NCI-H1694 treated with DMSO at 0.1 percent for 48 hours (cell line): ENCODE measurements around the gene TNNT3.
"Not testable (repeated sequence)": the region's sequence is repeated elsewhere in the genome, so short reads cannot be mapped to it uniquely, and the experiment has no call there.

Experiments used
- DNase-seq: peaks from one replicate; lab custom pipeline; 2025; lab: John Stamatoyannopoulos, UW

The TNNT3 gene

DNA sequence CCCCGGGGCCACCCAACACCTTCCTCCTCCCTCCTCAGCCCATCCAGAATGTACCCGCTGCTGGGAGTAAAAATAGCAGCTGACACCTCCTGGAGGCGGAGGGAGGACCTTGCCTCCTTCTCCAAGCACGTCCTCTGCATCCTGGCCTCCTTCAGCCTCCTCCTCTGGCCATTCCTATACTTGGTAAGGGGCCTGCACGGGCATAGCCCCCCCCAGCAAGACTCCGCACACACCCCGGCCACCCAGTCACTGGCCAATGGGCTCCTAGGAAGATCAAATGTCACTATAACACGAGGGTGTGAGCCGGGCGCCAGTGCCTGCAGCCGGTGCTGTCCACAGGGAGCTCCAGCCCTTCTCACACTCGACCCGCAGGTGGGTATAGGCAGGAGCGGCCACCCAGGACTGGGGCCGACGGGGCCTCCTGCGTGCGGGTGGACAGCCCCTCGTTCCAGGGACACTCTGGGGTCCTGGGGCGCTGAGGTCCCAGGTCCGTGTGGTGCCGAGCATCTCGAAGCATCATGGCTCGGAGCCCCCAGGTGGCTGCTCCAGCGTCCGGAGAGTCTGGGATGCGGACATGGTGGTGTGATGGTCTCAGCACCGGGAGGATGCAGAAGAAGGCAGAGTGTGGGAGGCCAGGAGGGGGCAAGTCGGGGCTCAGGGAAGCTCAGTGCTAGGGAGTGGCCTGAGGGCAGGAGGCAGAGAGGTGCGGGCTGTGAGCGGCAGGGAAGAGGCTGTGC is at the start of gene TNNT3:
Gene TNNT3 (plus strand): TSS at position 313 of the 737 bp plus-strand sequence. CDS start 3,172 bp downstream, outside the sequence.
- DNase-seq, result no peak

DNA sequence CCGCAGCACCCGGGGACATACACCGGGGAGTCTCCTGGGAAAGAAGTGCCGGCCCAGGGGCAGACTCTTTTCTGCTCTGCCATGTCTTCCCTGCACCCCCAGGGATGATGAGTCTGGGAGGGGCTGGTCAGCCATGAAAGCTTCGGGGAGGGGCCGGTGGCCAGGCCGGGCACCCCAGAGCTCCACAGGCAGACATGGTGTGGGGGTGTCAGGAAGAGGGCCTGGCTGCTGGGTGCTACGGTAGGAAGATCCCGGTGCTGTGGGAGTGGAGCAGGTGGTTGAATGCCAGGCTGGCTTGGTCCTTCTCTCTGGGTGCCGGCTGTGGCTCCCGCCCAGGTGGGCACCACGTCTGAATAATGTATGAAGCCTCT is 49.2 kb upstream of the TNNT3 start:
- no peak for DNase-seq

DNA sequence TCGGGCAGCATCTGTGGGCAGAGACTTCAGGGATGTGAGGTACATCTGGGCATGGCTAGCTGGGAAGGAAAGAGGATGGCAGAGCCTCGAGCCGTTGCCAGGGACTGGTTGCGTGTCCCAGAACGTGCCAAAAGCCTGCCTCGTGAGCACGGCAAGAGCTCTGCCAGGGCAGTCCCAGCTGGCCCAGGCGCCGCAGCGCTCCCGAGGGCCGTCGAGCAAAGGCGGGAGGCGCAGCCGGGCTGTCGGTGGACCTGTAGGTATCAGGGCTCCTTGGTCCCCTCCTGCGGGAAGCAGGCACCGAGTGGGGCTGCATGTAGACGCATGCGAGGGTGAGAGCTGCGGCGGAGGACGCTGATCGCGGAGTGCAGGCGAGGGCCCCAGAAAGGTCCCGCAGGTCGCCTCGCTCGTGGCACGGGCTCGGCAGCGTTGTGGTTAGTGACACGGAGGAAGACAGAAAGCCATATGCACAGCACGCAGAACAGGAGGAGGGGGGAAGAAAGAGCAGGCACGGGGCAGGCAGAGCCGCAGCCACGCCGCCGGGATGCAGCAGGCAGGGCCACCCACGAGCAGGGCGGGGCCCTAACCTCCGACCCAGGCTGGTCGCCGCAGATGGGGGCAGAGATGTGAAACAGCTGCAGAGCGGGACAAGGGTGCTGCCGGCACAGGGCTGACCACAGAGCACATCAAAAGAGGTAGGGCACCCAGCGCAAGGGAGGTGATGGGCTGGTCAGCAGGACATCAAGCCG is 48.6 kb upstream of the TNNT3 start:
- DNase-seq, result no peak

DNA sequence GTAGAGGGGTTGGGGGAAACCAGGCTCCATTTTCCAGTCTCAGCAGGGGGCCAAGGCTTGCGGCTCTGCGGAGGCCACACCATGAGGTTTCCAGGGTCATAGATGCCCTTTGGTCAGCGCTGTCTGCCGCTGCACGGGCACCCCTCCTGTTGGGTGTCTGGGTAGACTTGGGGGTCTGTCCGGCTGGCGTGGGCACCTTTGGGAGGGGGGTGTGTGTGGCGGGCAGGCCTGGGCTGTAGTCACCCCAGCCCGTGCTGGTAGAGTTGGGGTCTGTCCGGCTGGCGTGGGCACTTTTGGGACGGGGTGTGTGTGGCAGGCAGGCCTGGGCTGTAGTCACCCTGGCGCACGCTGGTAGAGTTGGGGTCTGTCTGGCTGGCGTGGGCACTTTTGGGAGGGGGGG is 48.0 kb upstream of the TNNT3 start:
- no peak for DNase-seq

DNA sequence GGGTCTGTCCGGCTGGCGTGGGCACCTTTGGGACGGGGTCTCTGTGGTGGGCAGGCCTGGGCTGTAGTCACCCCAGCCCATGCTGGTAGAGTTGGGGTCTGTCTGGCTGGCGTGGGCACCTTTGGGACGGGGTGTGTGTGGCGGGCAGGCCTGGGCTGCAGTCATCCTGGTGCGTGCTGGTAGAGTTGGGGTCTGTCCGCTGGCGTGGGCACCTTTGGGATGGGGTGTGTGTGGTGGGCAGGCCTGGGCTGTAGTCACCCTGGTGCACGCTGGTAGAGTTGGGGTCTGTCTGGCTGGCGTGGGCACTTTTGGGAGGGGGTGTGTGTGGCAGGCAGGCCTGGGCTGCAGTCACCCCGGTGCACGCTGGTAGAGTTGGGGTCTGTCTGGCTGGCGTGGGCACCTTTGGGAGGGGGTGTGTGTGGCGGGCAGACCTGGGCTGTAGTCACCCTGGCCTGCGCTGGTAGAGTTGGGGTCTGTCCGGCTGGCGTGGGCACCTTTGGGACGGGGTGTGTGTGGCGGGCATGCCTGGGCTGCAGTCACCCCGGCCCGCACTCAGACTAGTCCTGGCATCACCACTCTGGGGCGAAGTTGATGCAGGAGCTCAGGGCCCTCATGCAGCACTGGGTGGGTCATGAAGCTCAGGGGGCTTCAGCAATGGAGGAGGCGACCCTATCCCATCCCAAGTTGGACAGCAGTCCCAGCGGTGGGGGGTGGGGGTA is 47.1 kb upstream of the TNNT3 start:
- DNase-seq, result no peak

DNA sequence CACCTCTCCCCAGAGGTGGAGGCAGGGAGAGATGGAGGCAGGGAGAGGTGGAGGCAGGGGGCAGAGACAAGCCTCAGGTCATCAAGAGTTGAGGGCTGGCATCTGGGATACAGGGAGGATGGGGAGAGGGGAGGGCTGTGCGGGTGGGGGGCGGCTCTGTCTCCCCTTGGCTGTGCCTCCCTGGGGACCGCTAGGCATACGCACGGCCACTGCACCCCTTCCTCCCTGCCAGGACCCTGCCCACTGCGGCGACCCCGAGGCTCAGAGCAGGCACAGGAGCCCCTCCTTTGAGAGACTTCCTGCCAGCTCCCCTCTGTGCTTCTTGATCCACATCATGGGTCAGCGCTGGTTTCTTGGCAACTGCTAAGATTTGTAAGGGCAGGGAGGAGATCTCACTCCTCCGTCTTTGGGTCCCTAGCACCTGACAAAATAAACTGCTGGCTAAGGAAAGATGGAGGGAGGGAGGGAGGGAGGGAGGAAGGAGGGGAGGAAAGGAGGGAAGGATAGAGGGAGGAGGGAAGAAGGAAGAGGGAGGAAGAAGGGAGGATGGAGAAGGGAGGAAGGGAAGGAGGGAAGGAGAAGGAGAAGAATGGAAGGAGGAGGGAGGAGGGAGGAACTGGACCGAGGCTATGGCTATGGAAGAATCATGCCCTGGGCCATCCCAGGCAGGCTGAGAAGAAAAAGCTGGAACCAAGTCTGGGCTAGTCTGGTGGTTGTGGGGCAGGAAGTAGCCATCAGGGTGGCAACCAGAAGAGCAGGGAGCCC is 46.3 kb upstream of the TNNT3 start:
- no peak for DNase-seq

DNA sequence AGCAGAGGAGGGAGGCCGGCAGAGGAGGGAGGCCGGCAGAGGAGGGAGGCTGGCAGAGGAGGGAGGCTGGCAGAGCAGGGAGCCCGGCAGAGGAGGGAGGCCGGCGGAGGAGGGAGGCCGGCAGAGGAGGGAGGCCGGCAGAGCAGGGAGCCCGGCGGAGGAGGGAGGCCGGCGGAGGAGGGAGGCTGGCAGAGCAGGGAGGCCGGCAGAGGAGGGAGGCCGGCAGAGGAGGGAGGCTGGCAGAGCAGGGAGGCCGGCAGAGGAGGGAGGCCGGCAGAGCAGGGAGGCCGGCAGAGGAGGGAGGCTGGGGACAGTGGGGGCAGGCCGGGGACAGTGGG is 45.7 kb upstream of the TNNT3 start:
- not testable (repeated sequence) for DNase-seq

DNA sequence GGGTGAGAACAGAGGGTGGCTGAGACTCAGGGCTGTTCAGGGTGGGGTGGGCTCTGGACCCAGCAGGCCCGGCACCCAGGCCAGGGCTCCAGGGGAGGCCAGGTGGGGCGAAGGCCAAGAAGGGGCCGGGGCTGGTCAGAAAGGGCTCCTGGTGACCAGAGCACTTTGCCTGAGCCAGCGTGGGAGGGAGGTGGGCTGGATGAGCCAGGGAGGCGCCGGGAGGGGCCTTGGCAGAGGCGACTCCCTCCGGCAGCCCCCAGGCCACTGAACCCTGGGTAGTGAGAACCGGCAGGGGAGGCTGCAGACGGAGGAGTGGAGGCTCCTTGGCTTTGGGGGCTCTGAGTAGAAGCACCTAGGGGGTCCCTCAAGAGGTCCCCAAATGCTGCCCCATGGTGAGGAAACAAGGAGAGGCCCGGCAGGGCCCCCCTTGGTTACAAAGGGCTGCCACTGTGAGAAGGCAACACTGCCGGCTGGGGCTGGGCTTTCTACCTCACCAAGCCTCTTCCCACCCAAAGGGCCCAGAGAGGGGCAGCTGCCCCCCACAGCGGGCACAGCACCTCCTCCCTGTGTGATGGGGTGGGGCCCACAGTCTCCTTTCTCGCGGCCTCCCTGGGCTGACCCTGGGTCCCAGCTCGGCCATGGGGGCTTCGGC is 44.9 kb upstream of the TNNT3 start:
- not testable (repeated sequence) for DNase-seq

DNA sequence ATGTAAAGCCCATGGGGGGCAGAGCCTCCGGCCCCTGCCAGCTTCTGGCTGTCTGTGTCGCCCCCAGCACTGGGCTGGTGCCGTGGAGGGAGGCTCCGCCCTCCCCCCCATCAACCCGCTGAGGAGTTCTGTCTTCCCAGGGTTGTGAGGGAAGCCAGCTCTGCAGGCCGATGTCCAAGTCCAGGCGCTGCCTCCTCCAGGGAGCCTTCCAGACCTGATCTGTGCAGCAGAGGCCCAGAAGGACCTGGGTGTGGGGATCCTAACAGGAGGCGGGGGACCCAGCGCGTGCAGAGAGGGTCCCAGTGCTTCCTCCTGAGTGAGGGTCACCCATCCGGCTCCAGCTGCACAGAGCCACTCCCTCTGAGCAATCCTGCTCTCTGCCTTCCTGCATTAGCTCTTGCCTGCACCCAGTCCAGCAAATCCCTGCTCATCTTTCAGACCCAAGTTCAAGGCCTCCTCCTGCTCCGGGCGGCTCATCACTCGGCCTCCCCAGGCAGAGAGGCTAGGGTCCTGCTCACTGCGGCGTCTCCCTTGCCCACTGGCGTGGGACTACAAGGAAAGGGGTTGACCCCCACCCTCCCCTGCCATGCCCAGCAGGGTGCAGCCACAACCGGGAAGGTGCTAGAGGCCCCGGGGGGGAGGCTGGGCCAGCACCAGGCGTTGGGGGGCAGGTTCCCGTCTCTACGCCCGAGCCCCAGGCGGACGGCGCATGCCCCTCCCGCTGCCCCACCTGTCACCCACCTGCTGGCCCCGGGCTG is 44.2 kb upstream of the TNNT3 start:
- DNase-seq, result no peak

DNA sequence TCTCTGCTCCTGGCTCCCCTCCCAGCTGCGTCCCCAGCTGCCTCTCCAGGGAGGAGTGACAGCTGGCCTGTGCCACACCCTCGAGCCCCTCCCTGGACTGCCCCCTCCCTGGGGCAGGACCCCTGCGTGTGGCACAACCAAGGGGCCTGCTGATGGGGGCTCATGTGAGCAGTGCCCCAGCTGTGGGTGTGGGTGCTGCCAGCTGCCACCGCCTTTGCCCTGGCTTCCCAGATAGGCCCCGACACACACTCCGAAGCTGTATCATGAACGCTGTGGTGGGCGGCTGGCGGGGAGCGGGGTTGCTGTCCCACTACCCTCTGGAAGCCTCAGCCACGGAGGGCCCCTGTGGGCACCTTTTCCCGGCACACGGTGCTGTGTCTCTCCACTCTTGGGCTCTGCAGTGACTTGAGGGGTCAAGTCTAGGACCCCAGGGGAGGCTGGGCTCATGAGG is 43.6 kb upstream of the TNNT3 start:
- not testable (repeated sequence) for DNase-seq

DNA sequence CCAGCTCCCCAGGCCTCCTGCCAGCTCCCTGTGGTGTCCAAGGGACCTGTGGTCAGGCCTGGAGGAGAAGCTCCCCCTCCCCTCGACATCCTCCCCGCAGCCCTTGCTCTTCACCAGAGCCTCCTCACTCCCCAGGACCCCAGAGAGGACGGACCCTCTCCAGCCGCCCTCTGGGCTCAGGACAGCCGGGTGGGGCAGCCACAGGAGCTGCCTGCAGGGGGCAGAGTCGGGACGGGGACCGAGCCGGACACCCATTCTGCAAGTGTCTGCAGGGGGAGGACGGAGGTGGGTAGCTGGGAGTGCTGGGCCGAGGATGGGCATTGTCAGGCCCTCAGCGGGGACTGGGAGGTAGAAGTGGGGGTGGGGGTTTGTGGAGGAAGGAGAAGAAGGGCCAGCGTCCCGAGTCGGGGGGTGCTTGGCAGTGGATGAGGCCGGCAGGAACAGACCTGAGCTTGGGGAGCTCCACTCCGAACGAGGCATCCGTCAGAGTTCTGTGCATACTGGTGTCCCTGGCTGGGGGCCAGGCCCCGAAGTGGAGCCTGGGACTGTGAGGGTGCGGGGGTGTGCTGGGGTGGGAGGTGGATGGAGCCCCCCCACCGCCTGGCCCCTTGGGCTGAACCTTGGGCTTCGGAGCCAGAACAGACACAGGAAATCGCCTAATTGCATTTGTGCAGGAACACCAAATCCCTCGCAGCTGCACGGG is 43.0 kb upstream of the TNNT3 start:
- DNase-seq, result no peak

DNA sequence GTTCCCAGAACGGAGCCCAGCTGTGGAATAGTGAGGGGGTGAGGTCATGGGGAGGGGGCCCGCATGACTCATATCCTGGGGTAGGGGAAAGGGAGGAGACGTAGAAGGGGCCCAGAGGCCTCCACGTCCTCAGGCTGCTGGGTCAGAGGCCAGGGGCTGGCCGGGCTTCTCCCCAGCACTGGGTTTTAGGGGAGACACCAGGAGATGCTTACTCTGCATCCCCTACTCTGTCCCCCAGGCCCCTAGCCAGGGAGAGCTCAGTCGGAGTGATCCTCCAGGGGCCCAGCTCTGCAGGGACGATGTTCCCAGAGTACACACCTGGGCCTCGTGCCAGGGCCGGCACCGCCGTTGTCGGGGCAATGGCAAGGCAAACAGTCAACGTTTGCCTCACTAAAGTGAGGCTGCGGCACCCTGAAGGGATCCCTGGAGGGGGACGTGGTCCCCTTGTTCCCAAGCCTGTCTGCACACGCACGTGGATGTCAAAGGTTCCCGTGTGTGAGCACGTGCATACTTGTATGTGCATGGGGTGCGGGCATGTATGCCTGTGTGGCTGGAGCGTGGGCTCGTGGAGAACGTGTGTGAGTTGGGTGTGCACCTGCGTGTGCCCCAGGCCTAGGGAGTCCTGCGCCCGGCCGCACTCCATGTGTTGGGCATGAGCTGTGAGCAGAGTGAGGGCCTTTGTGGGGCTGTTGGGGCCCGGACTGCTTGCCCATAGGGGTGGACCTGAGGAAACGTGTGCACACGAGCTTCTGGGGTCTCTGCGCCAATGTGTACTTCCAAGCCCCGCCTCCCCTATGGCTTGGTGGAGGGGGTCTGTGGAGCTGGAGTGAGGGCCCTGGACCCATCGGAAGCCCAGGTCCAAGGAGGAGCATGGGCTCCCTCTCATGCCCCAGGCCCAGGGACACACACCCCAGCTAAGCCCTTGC is 42.0 kb upstream of the TNNT3 start:
- no peak for DNase-seq

DNA sequence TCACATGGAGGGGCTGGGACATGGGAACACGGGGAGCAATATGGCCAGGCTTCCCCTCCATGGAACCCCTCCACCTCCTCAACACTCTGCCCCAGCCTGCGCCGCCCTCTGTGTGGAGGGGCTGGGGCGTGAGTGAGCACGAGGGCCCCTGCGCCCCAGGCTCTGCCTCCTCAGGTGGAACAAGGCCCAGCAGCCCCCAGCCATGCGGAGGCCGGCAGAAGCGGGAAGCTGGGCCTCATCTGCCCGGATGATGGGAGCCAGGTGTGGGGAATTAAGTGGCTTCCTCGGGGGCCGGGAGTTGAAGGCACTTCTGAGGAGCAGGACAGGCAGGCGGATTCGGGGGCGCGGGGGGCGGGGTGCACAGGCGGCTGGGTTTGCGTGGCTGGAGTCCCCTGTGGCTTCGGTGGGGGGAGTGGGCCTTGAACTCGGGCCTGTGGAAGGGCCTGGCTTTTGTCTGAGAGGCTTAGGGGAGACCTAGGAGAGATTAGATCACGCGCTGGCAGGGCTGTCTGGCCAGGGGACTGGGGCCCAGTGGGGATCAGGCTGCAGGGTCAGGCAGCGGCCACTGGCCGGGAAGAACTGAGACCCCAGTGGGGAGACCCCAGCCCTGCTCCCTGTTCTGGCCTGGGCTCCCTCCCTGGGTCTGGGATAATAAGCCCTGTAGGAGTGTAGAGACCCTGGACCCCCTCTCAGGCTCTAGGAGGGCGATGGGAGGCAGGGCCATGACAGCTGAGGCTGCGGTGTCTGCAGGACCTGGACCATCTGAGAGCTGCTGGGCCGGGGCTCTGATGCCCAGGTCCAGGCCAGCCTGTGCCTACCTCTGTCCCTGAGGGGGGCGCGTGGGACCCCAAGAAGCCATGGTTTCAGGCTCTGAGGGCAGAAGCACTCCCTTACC is 41.1 kb upstream of the TNNT3 start:
- DNase-seq, result no peak

DNA sequence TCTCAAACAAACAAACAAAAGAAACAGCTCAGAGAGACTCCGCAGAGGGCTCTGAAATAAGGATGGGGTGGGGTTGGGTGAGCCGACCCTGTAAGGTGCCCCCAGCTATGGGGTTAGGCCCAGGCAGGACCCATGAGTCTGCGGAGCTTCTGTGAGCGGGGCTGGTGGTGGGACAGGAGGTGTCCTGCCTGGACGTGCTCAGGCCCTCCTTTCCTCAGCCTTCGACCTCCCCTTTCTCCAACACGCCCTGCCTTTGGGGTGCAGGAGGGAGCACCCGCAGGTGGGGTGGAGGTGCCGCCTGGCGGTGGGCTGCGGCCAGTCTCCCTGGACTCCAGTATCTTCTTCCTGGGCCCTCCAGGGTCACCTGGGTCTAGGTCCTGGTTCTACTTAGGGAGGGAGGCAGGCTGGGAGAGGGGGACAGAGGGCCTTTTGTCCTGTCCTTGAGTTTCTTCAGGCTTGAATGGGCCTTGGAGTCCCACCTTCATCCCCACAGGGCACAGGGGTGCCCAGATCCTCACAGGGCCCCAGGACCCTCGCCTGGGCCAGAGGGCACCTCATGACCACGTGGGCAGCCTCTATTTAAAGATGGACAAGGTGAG is 40.1 kb upstream of the TNNT3 start:
- no peak for DNase-seq

DNA sequence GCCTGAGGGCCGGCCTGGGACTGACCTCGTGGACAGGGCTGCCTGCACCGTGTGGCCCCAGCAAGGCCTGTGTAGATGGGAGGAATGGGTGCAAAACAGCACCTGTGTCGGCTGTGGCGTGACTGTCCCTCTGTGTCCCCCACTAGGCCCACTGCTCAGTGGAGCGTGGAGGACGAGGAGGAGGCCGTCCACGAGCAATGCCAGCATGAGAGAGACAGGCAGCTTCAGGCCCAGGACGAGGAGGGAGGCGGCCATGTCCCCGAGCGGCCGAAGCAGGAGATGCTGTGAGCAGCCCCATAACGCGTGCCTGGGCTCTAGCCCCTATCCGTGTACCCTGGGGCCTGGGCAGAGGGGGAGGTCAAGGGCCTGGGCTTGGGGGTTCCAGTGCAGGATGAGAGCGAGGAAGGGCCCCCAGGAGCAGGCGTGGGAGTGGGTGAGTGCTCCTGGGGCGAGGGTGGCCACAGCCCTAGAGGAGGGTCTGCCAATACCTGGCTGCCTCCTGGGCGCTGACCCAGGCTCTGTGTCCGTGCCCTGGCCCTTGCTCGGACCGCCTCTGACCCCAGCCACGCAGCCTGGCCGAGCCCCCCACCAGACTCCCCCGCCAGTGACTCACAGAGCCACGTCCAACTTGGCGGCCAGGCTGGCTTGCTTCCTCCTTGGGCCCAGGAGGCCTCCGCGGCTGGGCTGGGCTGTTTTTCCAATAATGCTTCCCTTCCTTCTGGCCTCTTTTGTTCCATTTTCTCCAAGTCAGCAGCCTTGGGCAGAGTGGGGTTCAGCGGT is 39.4 kb upstream of the TNNT3 start:
- DNase-seq, result no peak

DNA sequence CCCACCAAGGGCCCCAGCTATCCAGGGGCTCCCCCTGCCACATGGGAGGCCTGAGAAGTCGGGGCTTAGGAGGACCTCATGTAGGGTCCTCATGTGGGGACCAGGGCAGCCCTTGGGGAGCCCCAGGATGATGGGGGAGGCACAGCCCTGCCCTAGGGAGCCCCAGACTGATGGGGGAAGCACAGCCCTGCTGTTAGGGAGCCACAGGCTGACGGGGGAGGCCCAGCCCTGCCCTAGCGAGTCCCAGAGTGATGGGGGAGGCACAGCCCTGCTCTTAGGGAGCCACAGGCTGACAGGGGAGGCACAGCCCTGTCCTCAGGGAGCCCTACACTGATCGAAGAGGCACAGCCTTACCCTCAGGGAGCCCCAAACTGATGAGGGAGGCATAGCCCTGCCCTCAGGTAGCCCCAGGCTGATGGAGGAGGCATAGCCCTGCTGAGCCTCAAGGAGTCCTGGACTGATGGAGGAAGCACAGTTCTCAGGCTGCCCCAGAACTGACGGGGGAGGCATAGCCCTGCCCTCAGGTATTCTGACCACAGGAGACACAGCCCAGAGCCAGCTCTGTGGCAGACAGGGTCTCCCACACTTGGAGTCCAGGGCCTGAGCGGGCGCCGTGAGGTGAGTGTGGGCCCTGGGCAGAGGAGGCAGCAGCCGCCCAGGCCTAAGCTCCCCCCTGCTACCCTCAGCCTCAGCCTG is 38.6 kb upstream of the TNNT3 start:
- no peak for DNase-seq
